GM12878 (cell line): ENCODE data around the gene CELF2. TPM values are rescaled to one million over a fixed set of nuclear protein-coding genes. Genes with fewer than 3 reads are reported as not detected.

Experiments used
- ATAC-seq: fragments of 200-7000 bp; cut with Tn5 transposase; 3 replicates; pipeline ENCODE4 v1.9.1; 2020; ENCODE audit warnings: mild to moderate bottlenecking, moderate library complexity
- BruUV-seq: library from RNA; stranded (reverse); fragments of 400-500 nt; replicated peaks from 2 replicates; lab custom pipeline; 2021; lab: Mats Ljungman, UMichigan
- CTCF ChIA-PET: fragments of 300-600 bp; sonication (Branson Sonifier 250); formaldehyde crosslinking; extraction: SDS; loops from one replicate; lab custom pipeline; 2021; ENCODE audit warnings: inconsistent platforms; lab: Yijun Ruan, JAX
- POLR2A ChIA-PET: fragments of 350-600 bp; formaldehyde crosslinking; extraction: SDS; loops from one replicate; lab custom pipeline; 2021; ENCODE audit warnings: inconsistent platforms; lab: Charles Lee
- RAD21 ChIA-PET: fragments of 300-600 bp; sonication (Branson Sonifier 250); formaldehyde crosslinking; loops from one replicate; lab custom pipeline; 2023; ENCODE audit warnings: antibody characterized with exemption; ENCODE audit not compliant: unreplicated experiment; lab: Charles Lee
- SMC1A ChIA-PET: fragments of 300-600 bp; sonication (Branson Sonifier 250); formaldehyde crosslinking; loops from one replicate; lab custom pipeline; 2023; ENCODE audit not compliant: unreplicated experiment, uncharacterized antibody; lab: Charles Lee
- DNase-seq: peaks from one replicate; pipeline ENCODE4 v3.0.0-alpha.2; 2011; ENCODE audit warnings: low read depth, low spot score
- FAIRE-seq: peaks from 3 replicates; lab custom pipeline; 2011; peaks lifted over from hg19 to GRCh38; lab: Jason Lieb, UNC
- H2AFZ ChIP-seq: 2 replicates; pipeline ENCODE4 v1.6.0; 2011; ENCODE audit warnings: low read depth, low read length, control low read depth; ENCODE audit not compliant: control insufficient read depth
- H3K27ac ChIP-seq: 2 replicates; pipeline ENCODE4 v1.5.1; 2011; ENCODE audit warnings: control low read depth; ENCODE audit not compliant: control insufficient read depth, insufficient read depth
- H3K27me3 ChIP-seq, 2 experiments: replicated peaks in 1 of 2; 2 replicates each; pipeline versions ENCODE4 v1.6.0 to v1.6.1; 2011; ENCODE audit warnings: low read length in 1 of 2; ENCODE audit not compliant: control insufficient read depth in 2 of 2, insufficient read depth in 2 of 2
- H3K36me3 ChIP-seq, 2 experiments: 2 replicates each; pipeline ENCODE4 v1.5.1; 2011; ENCODE audit warnings: low read length in 1 of 2; ENCODE audit not compliant: control insufficient read depth in 2 of 2, insufficient read depth in 2 of 2
- H3K4me1 ChIP-seq: 2 replicates; pipeline ENCODE4 v1.6.1; 2011; ENCODE audit warnings: mild to moderate bottlenecking, low read length, moderate library complexity, mixed read lengths; ENCODE audit not compliant: control insufficient read depth, insufficient read depth
- H3K4me2 ChIP-seq: 2 replicates; pipeline ENCODE4 v1.6.0; 2011; ENCODE audit warnings: control low read depth; ENCODE audit not compliant: control insufficient read depth, insufficient read depth
- H3K4me3 ChIP-seq: fragments of 200-600 bp; sonication (generic); 2 replicates; pipeline ENCODE4 v1.5.1; 2016
- H3K79me2 ChIP-seq: 2 replicates; pipeline ENCODE4 v1.6.0; 2011; ENCODE audit warnings: low read length; ENCODE audit not compliant: control insufficient read depth, insufficient read depth
- H3K9ac ChIP-seq: 2 replicates; pipeline ENCODE4 v1.8.0; 2011; ENCODE audit warnings: low read length, control low read depth, mixed read lengths; ENCODE audit not compliant: control insufficient read depth, insufficient read depth
- H3K9me3 ChIP-seq: replicated peaks from 3 replicates; pipeline ENCODE4 v1.5.1; 2011; ENCODE audit warnings: mild to moderate bottlenecking, low read length; ENCODE audit not compliant: control insufficient read depth, insufficient read depth
- H4K20me1 ChIP-seq: 2 replicates; pipeline ENCODE4 v1.6.0; 2011; ENCODE audit not compliant: control insufficient read depth, insufficient read depth
- CEBPZ ChIP-seq: fragments of 150-350 bp; IDR thresholded peaks from 2 replicates; pipeline ENCODE4 v1.6.1; 2016; ENCODE audit warnings: low read depth, low read length
- CHD4 ChIP-seq: fragments of 200-600 bp; sonication (generic); IDR thresholded peaks from 2 replicates; pipeline ENCODE4 v1.6.1; 2016; ENCODE audit warnings: mild to moderate bottlenecking
- HDGF ChIP-seq: fragments of 450-650 bp; IDR thresholded peaks from 2 replicates; pipeline ENCODE4 v1.6.1; 2016; ENCODE audit warnings: antibody characterized with exemption
- KDM1A ChIP-seq: fragments of 200-600 bp; sonication (generic); IDR thresholded peaks from 2 replicates; pipeline ENCODE4 v1.6.1; 2016; ENCODE audit warnings: borderline replicate concordance
- PBX3 ChIP-seq: IDR thresholded peaks from 2 replicates; pipeline ENCODE4 v1.6.1; 2011; ENCODE audit warnings: mild to moderate bottlenecking, low read depth, low read length, moderate library complexity; ENCODE audit not compliant: insufficient replicate concordance
- RB1 ChIP-seq: fragments of 450-650 bp; formaldehyde crosslinking; IDR thresholded peaks from 2 replicates; pipeline ENCODE4 v1.6.1; 2017; ENCODE audit warnings: mild to moderate bottlenecking, borderline replicate concordance
- SIX5 ChIP-seq: IDR thresholded peaks from 2 replicates; pipeline ENCODE4 v1.6.1; 2011; ENCODE audit warnings: mild to moderate bottlenecking, low read depth, low read length, moderate library complexity; ENCODE audit not compliant: severe bottlenecking
- SP1 ChIP-seq: IDR thresholded peaks from one replicate; pipeline ENCODE4 v1.6.1; 2011; ENCODE audit warnings: low read depth, low read length
- USF1 ChIP-seq: IDR thresholded peaks from 2 replicates; pipeline ENCODE4 v1.6.1; 2011; ENCODE audit warnings: borderline replicate concordance, low read depth, mild to moderate bottlenecking, moderate library complexity, mixed read lengths, low read length; ENCODE audit not compliant: insufficient read depth; ENCODE audit errors: extremely low read length
- ZBTB40 ChIP-seq: fragments of 450-650 bp; IDR thresholded peaks from 2 replicates; pipeline ENCODE4 v1.6.1; 2016; ENCODE audit warnings: mild to moderate bottlenecking, moderate library complexity, borderline replicate concordance
- WGBS: methylation state at CpG from one replicate; pipeline ENCODE4 v1.1.6; 2016; ENCODE audit warnings: low lambda C conversion rate; ENCODE audit not compliant: insufficient replicate concordance, insufficient coverage; ENCODE audit errors: missing lambda C conversion rate; 5-methylcytosine and 5-hydroxymethylcytosine counted together
- in situ Hi-C: fragments of 300-500 bp; cut with MboI; formaldehyde crosslinking; loops from 9 replicates; pipeline ENCODE4 v1.14.3; 2018; ENCODE audit warnings: mixed read lengths
- intact Hi-C: fragments of 100-400 bp; cut with micrococcal nuclease; formaldehyde crosslinking; loops from one replicate; pipeline ENCODE4 v1.14.2; 2022; ENCODE audit not compliant: unreplicated experiment
- polyA plus RNA-seq, 11 experiments: library from polyadenylated mRNA; depleted of rRNA in 4 of 11; unstranded in 6 of 11; stranded (reverse) in 5 of 11; fragments of >200 nt; fragmentation: Nextera tagmentation in 4 of 11; fragmentation: Illumina TruSeq in 1 of 11; extraction: Ambion mirVana in 4 of 11; extraction: Trizol in 1 of 11; gene quantifications; 1 replicate in 1 of 11; 2 replicates in 10 of 11; pipeline versions ENCODE4 v1.2.1 to v1.2.3, GENCODE V29; 2011 to 2016; ENCODE audit warnings: inconsistent platforms in 2 of 11, missing spikeins in 2 of 11, low read depth in 1 of 11
- total RNA-seq, 4 experiments: library from RNA; depleted of rRNA in 3 of 4; stranded (reverse); fragments of >200 nt in 3 of 4; fragmentation: Illumina TruSeq in 1 of 4; extraction: Trizol in 1 of 4; gene quantifications; 2 replicates each; pipeline versions ENCODE4 v1.2.1 to v1.2.3, GENCODE V29; 2013 to 2021

The CELF2 gene
- total and polyA plus RNA-seq, 10 of the 15 experiments (the other 5 are each of a cell fraction or from before 2014, with no cell fraction given), result 20.8 to 129 (median 86.3) TPM

- no peak for TF ChIP-seq CEBPZ
These were observed 174.8 kb downstream of the CELF2 start (continued) for GRCh38 chr10:11192304-11193000.

GRCh38 chr10:11193001-11193551 lies 175.4 kb downstream of the CELF2 start:
- no peak for FAIRE-seq
- peaks cover 67% of the 10 kb centered on the region for H3K4me1 ChIP-seq
- ChIA-PET SMC1A (interaction anchor here (1.0 to 1.9 kb wide), 5 partner anchors 10 to 45 kb away, joined by 4 to 10 read pairs (median 4); no protein-coding TSS in a partner anchor), RAD21 (interaction anchor here (1.3 kb wide), 1 partner anchor 13 kb away, joined by 4 read pairs; no protein-coding TSS in a partner anchor), CTCF (interaction anchor here (2.5 kb wide), 1 partner anchor 15 kb away, joined by 7 read pairs; no protein-coding TSS in a partner anchor), POLR2A (interaction anchor here (1.0 to 1.1 kb wide), 2 partner anchors 15 to 50 kb away, joined by 4 to 5 read pairs; no protein-coding TSS in a partner anchor)
- H3K9ac ChIP-seq, result no peak overlapping the region
- DNase-seq, result no peak
- no peak overlapping the region for H3K4me2 ChIP-seq
- H3K9me3 ChIP-seq, result no peaks in the 10 kb centered on the region; the same call in 2 of the 3 replicates
- no peak overlapping the region for H2AFZ ChIP-seq
- H4K20me1 ChIP-seq, result peaks cover 15% of the 10 kb centered on the region
- 87% methylated on average over 7 of the region's 7 CpGs for WGBS
- ATAC-seq, result no peak
- no TSS peak for BruUV-seq
- in situ Hi-C loops (no loop called here), intact Hi-C loops (no loop called here)
- no peak overlapping the region for H3K27ac ChIP-seq
- H3K27me3 ChIP-seq, result no peaks in the 10 kb centered on the region
- no peak overlapping the region for H3K4me3 ChIP-seq
- peaks cover 17 to 39% of the 10 kb centered on the region in 2 experiments for H3K36me3 ChIP-seq
- H3K79me2 ChIP-seq, result peaks cover 94% of the 10 kb centered on the region
- TF ChIP-seq ZBTB40, result no peak
- no peak for TF ChIP-seq PBX3
- TF ChIP-seq CHD4, result no peak
- TF ChIP-seq SIX5, result no peak
- no peak for TF ChIP-seq KDM1A
- no peak for TF ChIP-seq SP1
- TF ChIP-seq RB1, result no peak
- no peak for TF ChIP-seq USF1
- no peak for TF ChIP-seq HDGF
